A673 (cell line): Measurements from ENCODE around the gene CHTOP.

Source experiments
- EZH2 ChIP-seq: fragments of 200-600 bp; sonication (generic); IDR thresholded peaks from 2 replicates; pipeline ENCODE4 v1.6.1; 2017; ENCODE audit warnings: borderline replicate concordance, low read depth, mild to moderate bottlenecking, mixed read lengths, antibody characterized with exemption, low read length; ENCODE audit not compliant: poor library complexity, severe bottlenecking
- TF ChIP-seq, protein P1 (sequence below): fragments of 300-800, 200-600 bp; sonication (generic); conservative IDR thresholded peaks from 2 replicates; pipeline ENCODE4 v1.5.1; 2017; ENCODE audit warnings: low read depth, mild to moderate bottlenecking, antibody characterized with exemption, low read length, moderate library complexity, mixed read lengths

GRCh38 chr1:153635872-153636271 is 2.0 kb downstream of the CHTOP start:
- TF ChIP-seq, protein P1, sequence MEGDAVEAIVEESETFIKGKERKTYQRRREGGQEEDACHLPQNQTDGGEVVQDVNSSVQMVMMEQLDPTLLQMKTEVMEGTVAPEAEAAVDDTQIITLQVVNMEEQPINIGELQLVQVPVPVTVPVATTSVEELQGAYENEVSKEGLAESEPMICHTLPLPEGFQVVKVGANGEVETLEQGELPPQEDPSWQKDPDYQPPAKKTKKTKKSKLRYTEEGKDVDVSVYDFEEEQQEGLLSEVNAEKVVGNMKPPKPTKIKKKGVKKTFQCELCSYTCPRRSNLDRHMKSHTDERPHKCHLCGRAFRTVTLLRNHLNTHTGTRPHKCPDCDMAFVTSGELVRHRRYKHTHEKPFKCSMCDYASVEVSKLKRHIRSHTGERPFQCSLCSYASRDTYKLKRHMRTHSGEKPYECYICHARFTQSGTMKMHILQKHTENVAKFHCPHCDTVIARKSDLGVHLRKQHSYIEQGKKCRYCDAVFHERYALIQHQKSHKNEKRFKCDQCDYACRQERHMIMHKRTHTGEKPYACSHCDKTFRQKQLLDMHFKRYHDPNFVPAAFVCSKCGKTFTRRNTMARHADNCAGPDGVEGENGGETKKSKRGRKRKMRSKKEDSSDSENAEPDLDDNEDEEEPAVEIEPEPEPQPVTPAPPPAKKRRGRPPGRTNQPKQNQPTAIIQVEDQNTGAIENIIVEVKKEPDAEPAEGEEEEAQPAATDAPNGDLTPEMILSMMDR, result no peak
- no peak for TF ChIP-seq EZH2
